ENCODE results near the gene GRK3. TPM values are rescaled to one million over a fixed set of nuclear protein-coding genes. Genes with fewer than 3 reads are reported as not detected.

The GRK3 gene
- total RNA-seq, 4 donors from 2014 or later: 7.6 to 10.7 (median 8.8) TPM

GRCh38 chr22:25654676-25655075 lies 90.2 kb downstream of the GRK3 start:
- Histone ChIP-seq H3K27me3 (no peaks in the 10 kb centered on the region), H3K4me3 (replicated peaks in 1 of 3) (no peak overlapping the region), H3K36me3 (no peaks in the 10 kb centered on the region), H3K27ac (no peak overlapping the region), H3K4me1 (no peaks in the 10 kb centered on the region), H3K9me3 (no peaks in the 10 kb centered on the region)
- TF ChIP-seq POLR2A (IDR thresholded peaks at IDR 0.05) (no peak), CTCF (IDR thresholded peaks at IDR 0.05) (no peak)
- intact Hi-C loops (cut with DNase I): no loop called here
- no peak for DNase-seq

- intact Hi-C loops (cut with DNase I): no loop called here
- 93 to 95% methylated on average over 4 of the region's 4 CpGs for WGBS, 2 donors
- no peak for TF ChIP-seq CTCF (IDR thresholded peaks at IDR 0.05)
- TF ChIP-seq POLR2A (IDR thresholded peaks at IDR 0.05): no peak
- Histone ChIP-seq H3K4me3 (replicated peaks in 1 of 3) (no peak overlapping the region), H3K36me3 (no peaks in the 10 kb centered on the region), H3K4me1 (no peaks in the 10 kb centered on the region), H3K27ac (no peak overlapping the region), H3K9me3 (no peaks in the 10 kb centered on the region), H3K27me3 (no peaks in the 10 kb centered on the region)
- DNase-seq: no peak
These were observed 91.0 kb downstream of the GRK3 start for GRCh38 chr22:25655371-25655935.

GRCh38 chr22:25656724-25657123 lies 92.2 kb downstream of the GRK3 start:
- intact Hi-C loops (cut with DNase I): no loop called here
- Histone ChIP-seq H3K27me3 (no peaks in the 10 kb centered on the region), H3K4me3 (replicated peaks in 1 of 3) (no peak overlapping the region), H3K4me1 (peaks cover 0 to 5% of the 10 kb centered on the region in 2 donors), H3K9me3 (no peaks in the 10 kb centered on the region), H3K27ac (no peak overlapping the region), H3K36me3 (no peaks in the 10 kb centered on the region)
- no peak for DNase-seq
- TF ChIP-seq POLR2A (IDR thresholded peaks at IDR 0.05) (no peak), CTCF (IDR thresholded peaks at IDR 0.05) (no peak)

- no peaks in the 10 kb centered on the region for H3K36me3 ChIP-seq
- intact Hi-C loops (cut with DNase I): no loop called here
- DNase-seq: no peak
- WGBS, 2 donors: 74% methylated on average over 4 of the region's 4 CpGs
- no peak for TF ChIP-seq CTCF (IDR thresholded peaks at IDR 0.05)
- no peak for TF ChIP-seq POLR2A (IDR thresholded peaks at IDR 0.05)
- no peak overlapping the region for H3K4me3 ChIP-seq (replicated peaks in 1 of 3)
- no peaks in the 10 kb centered on the region for H3K9me3 ChIP-seq
- H3K4me1 ChIP-seq: peaks cover 0 to 5% of the 10 kb centered on the region in 2 donors
- H3K27ac ChIP-seq: no peak overlapping the region
- H3K27me3 ChIP-seq: no peaks in the 10 kb centered on the region
These were observed 94.2 kb downstream of the GRK3 start for GRCh38 chr22:25658633-25659032.

- H3K4me1 ChIP-seq: peaks cover 0 to 5% of the 10 kb centered on the region in 2 donors
- H3K9me3 ChIP-seq: no peaks in the 10 kb centered on the region
- H3K27ac ChIP-seq: no peak overlapping the region
- H3K4me3 ChIP-seq (replicated peaks in 1 of 3): no peak overlapping the region
- no peak for DNase-seq
- intact Hi-C loops (cut with DNase I): no loop called here
- WGBS, 2 donors: 92 to 97% methylated on average over 2 of the region's 2 CpGs
- H3K27me3 ChIP-seq: no peaks in the 10 kb centered on the region
- H3K36me3 ChIP-seq: no peaks in the 10 kb centered on the region
- TF ChIP-seq POLR2A (IDR thresholded peaks at IDR 0.05) (no peak), CTCF (IDR thresholded peaks at IDR 0.05) (no peak)
These were observed 94.9 kb downstream of the GRK3 start for GRCh38 chr22:25659413-25659812.

Data from thyroid gland (tissue), 4 donors.